CD4-positive, alpha-beta T cell treated with Interleukin-4 for 4 hours (primary cell): Measurements from ENCODE around the gene ZBTB45.

Experiments used
- DNase-seq: peaks from one replicate; pipeline ENCODE4 v3.0.0-alpha.2; 2020

The ZBTB45 gene

DNA sequence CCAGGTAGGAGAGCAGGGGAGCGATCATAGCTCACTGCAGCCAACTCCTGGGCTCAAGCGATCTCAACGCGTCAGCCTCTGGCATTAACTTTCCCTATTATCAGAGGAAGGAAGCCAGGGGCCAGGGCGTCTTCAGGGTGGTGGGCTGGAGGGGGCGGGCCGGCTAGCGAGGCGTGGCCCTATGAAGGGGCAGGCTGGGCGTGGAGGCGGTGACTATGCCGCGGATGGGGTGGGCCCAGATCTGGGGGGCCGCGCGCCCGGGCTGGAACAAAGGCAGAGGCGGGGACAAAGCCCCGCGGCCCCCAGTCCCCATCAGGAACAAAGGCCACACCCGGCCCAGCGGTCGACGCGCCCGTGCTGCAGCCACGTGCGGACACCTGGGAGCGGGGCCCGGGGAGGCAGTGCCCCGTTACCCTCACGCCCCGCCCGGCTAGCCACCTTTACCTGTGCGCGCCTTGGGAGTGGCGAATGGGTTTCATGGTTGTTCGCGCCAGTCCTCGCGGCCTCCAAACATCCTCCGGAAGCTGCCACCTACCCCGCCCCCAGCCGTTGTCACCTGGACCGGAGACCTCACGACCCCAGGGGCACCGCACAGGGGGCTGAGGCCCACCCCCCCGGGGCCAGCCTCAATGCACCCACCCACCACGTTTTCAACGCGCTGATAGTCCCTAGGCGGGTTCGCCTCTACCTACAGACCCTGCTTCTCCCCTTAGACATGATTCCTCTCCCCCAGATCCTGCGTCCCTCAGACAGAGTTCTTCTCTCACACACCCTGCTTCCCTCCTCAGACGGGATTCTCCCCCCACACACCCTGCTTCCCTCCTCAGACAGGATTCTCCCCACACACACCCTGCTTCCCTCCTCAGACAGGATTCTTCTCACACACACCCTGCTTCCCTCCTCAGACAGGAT is 18.9 kb upstream of the ZBTB45 start:
- DNase-seq: no peak

DNA sequence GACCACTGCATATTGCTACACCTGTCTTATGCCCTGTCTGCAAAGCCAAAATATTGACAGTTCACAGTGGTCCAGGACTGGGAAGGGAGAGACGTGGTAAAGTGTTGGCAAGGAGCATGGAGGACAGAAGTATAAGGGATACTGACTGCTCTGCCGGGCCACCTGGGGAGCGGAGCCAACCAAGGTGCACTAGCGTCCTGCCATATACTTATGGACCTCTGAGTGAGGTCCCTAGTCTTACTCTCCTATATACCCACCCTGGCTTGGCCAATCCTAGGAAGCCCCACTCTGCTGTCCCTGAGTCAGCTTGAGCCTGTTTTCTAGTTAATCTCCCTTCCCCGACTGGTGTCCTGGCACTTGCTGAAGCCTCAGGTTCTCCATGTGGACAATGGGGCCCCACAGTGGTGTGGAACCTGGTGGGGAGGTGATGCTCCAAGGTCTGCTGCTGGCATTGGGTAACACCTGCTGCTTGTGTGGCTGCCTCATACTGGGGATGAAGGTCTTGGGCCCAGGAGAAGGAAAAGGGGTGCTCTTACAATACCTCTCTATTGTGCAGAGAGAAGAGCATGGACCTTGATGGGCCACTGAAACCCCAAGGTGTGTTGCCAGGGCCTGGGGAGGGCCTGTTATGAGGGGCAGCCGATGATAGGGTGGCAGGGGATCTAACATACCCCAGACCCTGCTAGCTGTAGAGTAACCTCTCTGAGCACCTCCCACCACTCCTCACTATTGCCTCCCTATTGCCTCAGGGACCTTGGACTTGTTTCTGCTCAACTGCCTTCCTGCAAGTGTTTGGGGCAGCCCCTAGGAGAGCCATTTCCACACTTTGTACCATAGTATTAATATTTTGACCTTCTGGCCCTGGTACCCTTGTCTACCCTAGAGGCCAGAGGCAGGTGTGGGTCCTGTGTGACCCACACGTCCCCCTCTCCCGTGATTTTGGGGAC is 17.5 kb upstream of the ZBTB45 start:
- DNase-seq: no peak

DNA sequence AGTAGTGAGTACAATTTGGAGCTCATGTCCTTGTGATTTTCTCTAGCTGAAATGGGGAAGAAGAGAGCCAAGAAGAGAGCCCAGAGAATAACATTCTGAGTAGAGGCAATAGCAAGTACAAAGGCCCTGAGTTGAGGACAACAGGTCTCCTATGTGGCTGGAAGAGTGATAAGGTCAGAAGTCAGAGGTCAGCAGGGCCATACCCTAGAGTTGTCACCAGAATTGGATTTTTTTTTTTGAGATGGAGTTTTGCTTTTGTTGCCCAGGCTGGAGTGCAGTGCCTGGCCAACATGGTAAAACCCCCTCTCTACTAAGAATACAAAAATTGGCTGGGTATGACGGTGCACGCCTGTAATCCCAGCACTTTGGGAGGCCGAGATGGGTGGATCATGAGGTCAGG is 16.2 kb upstream of the ZBTB45 start:
- no peak for DNase-seq

DNA sequence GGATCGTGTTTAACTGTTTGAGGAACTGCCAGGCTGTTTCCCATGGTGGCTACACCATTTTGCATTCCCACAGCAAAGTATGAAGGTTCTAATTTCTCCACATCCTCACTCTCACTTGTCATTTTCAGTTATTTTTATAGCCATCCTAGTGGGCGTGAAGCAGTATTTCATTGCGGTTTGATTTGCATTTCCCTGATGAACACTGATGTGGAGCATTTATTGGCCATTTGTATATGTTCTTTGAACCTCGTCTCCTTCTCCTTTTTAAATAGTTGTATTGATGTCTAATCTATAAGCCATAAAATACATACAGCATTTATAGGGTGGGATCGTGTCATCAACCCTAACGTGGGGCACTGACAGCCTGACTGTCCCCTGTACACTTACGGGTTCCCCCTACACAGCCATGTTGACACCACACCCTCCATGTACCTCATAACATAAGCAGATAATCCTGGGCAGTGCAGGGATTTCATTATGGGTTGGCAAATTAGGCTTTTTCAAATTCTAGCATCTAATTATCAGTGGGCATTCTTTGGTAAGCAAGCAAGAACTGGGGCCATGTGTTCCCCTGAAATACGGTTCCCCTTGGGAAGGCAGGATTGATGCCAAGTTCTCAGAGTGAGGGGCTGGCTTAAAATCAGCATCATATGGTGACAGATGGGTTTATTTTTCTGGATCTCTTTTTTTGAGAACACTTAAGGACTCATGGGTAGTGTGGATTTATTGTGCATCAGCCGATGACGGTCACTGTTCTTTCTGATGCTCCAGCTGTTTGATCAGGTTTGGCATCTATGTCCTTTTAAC is 11.6 kb upstream of the ZBTB45 start:
- no peak for DNase-seq

DNA sequence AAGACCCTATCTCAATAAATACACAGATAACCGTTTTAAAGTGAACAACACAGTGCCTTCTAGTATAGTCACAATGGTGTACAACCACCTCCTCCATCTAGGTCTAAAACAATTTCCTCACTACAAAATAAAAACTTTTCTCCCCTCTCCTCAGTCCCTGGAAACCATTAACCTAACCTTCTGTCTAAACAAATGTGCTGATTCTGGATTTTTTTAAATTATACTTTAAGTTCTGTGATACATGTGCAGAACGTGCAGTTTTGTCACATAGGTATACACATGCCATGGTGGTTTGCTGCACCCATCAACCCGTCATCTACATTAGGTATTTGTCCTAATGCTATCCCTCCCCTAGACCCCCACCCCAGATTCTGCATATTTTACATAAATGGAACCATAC is 9.8 kb upstream of the ZBTB45 start:
- no peak for DNase-seq

DNA sequence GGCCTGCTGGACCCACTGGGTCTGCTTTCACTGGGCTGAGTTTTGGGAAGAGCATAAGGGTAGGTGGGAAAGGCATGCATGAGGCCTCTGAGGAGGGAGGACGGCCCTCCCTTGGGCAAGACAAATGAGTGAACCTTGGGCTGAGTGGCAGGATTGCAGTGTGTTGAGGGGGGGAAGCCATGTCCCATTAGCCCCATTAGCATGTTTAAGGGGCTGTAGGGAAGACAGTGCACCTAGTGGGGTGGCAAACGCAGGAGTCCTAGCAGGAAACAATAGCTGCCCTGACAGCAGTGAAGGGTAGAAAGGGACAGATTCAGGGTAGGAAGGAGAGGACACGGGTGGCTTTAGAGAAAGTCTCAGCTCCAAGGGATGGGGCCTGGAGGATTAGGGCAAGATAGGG is 3.1 kb upstream of the ZBTB45 start:
- DNase-seq: no peak

DNA sequence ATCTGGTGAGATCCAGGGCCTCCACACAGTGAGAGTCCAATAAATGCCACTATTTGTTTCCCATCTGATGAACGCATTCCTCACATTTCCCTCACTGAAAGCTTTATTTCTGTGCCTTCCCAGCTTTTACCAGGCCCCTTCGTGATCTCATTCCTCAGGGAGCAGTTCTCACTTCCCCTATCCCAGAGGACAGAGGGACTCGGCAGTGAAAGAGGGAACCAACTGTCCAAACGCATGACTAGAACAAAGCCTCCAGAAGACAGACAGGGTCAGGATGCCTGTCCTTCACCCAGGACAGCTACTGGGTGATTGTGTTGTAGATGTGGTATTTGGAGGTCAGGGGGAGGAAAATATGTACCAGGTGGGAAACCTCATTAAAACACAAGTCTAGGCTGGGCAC is 2.0 kb upstream of the ZBTB45 start:
- no peak for DNase-seq

DNA sequence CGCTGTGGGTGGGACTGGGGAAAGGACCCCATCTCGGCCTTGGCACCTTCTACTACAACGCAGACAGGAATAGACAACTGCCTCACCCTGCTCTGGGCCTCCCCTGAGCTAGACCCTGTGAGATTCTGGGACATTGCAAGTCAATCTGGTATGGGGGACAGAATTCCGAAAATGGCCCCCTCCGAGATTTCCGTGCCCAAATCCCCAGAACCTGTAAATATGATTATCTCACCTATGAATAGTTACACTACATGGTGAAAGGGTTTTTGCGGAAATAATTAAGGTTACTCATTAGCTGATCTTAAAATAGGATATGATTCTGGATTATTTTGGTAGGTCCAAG is 618 bp upstream of the ZBTB45 start:
- DNase-seq: no peak

DNA sequence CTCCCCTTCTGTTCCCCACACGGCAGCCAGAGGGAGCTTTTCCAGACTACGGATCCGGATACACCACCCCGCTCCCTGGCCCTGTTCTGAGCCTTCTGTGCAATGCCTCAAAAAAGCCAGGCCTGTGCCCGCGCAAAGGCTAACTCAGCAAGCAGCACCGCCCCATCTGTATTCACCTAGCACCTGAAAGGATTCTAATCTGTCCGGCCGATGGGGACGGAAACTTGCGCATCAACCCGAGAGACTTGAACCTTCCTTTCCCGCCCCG is 589 bp downstream of the ZBTB45 start:
- DNase-seq: peak; percentile 42

DNA sequence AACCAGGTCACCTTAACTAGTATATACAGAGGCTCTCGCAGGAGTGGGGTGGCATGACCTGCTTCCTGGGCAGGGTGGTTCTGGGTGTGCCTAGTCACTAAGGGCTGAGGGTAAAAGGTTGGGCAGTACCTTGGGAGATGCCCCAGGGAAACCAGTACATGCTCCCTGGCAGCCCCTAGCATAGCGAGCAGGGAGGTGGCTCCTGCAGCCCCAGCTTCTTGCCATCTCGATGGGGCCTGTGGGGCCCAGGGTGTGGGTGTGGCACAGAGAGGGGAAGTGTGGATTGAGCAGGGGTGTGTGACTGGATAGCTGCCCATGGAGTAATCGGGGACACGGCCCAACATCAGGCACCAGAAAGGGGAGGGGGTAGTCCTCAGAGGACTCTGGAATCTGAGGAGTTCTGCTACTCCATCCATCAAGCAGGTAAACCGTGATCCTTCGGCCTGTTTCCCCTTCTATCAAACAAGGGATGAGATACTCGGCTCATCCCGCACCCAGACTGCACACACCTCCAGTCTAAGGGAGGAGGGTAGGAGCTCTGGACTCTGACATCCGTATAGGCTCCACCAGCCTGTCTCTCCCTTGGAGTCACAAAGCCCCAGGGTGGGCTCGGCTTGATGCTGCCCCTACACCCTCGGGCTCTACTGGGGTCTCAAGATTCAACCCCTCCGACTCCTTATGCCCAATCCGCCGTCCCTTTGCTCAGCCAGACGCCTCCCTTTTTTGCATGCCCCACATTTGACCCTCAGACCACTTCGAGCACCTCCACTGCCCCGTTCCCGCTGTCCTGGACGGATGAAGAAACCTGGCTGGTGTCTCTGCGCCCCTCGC is 1.1 kb downstream of the ZBTB45 start:
- DNase-seq: no peak

DNA sequence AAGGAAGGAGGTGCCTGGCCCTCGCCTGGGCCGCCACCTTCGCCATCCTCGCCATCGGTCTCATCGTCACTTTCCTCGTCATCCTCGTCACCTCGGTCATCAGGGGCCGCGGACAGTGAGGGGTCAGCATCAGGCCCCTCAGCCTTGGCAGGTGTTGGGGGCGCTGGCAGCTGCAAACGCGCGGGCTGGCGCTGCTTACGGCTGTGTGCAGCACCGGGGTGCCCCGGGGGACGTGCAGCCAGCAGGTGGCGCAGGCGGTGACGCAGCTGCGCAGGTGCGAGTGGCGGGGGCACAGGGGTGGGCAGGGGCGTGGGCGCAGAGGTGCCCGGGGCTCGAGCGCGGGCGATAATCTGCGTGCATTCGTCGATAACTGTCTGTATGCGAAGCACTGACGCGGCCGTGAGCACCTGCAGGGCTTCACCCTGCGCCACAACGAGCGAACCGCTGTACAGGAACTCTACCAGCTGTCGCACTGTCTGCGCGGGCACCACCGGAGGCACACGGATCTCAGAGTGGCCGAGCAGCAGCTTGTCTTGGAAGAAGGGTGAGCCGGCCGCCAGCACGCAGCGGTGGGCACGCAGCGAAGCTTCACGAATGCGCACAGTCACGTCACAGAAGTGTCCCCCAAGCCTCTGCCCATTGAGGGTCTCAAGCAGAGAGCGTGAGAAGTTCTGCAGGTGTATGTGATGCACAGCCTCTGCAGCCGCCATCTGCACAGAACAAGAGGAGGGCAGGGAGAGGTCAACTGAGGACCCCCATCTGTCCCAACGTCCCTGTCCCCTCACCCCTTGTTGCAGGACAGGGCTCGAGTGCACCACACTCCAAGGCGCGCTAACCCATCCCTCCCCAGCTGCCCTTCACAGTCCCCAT is 2.4 kb downstream of the ZBTB45 start:
- no peak for DNase-seq

DNA sequence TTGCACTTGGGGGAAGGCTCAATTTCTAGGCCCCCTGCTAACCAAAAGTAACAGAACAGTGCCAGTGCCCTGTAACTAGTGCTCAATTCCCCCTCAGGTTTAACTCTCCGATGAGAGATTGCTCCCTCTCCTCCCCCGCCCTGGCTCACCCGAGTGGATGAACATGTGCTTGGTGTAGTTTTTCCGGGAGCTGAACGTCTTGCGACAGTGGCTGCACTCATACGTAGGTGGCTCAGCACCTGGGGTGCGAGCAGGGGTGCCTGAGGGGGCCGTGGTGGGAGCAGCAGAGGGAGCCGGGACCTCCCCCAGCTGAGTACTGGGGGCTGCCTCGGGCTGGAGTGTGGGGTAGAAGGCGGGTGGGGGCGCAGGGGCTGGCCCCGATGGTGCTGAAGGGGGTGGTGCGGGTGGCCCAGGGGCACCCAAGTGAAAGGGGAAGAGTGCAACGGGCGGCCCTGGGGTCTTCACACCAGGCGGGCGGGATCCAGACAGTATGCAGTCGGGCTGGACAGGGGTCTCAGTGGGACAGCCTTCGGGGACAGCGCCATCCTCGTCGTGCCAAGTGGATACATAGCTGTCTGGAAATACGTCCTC is 3.3 kb downstream of the ZBTB45 start:
- no peak for DNase-seq

DNA sequence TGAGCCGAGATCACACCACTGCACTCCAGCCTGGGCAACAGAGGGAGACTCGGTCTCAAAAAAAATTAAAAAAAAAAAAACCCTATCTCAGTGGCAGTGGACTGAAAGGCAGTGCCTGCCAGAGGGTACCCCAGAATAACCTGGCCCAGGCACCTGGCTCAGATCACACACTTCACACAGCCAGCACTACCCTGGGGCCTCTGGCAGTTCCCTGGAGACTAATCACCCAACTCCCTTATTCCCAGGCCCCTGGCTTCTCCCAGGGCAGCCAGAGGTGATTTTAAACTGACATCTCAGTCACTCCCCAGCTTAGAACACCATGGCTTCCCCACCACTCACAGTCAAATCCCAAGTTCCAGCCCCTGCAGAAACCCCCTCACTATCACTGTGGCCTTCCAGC is 4.4 kb downstream of the ZBTB45 start:
- DNase-seq: no peak

DNA sequence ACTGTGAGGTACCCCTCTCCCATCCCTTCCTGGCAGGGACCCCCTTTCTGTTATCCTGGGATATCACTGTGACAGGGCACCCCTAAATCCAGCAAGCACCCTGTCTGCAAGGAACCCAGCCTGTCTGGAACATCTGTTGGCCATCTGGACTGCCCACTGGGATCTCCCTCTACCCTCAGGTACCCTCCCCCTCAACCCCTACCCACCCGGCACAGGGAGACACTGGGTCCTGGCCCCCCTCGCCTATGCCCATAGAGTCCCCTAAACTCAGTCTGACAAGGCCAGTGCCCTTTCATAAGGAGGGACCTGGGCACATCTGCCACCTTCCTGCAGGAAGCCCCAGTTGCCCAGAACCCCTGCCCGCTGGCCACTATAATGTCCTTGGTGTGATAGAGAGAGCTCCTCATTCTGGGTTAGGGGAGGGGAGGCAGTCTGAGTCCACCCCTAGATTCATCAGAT is 5.0 kb downstream of the ZBTB45 start:
- no peak for DNase-seq

DNA sequence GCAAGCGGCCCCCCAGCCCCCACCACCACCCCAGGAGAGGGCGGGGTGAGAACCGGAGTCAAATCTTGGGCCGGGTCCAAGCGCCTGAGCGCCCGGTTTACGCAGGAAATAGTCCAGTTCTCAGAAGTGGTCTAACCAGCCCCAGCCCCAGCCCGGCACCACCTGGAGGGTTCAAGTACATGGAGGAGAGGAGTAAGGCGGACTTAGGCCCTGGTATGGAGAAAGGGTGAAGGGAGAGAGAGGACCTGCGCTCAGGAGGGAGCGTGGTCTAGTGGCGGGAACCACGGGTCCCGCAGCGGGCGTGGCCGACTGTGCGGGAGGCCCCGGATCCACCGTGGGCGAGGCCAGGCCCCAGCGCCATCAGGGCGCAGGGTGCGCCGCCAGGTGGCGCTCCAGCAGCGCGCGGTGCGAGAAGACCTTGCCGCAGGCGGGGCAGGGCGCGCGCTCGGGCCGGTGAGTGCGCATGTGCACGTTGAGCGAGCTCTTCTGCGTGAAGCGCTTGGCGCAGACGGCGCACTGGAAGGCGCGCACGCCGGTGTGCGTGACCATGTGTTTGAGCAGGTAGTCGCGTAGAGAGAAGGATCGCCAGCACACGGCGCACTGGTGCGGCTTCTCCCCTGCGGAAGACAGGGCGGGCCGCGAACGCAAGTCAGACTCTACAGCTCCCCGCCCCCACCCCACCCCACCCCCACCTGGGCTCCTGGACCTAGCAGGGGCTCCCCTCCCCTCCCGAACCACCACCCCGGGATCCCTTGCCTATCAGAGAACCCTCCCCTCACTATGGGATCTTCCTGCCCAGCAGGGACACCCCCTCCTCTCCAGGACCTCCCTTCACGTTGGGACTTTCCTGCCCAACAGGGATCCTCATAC is 5.7 kb downstream of the ZBTB45 start:
- DNase-seq: peak; percentile 92

DNA sequence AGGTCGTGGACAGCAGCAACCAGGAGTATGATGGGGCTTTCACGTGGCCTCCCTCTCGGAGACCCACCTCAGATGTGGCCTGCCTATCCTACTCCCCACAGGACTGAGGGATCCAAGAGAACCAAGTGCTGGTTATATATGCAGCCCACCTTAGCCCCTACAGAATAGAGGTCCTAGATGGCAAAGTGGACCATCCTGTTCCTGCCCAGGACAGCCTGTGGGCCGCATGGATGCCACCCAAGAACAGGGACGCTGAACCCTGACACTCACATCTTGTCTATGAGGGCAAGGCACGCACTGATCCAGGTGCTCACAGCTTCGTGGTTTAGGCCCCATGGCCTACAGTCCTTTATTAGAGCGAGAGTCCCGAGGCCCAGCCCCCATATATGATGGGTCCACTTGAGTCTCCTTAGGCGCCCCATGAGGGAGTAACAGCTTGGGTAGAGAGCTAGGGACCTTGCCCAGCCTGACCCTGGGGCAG is 6.4 kb downstream of the ZBTB45 start:
- DNase-seq: no peak

DNA sequence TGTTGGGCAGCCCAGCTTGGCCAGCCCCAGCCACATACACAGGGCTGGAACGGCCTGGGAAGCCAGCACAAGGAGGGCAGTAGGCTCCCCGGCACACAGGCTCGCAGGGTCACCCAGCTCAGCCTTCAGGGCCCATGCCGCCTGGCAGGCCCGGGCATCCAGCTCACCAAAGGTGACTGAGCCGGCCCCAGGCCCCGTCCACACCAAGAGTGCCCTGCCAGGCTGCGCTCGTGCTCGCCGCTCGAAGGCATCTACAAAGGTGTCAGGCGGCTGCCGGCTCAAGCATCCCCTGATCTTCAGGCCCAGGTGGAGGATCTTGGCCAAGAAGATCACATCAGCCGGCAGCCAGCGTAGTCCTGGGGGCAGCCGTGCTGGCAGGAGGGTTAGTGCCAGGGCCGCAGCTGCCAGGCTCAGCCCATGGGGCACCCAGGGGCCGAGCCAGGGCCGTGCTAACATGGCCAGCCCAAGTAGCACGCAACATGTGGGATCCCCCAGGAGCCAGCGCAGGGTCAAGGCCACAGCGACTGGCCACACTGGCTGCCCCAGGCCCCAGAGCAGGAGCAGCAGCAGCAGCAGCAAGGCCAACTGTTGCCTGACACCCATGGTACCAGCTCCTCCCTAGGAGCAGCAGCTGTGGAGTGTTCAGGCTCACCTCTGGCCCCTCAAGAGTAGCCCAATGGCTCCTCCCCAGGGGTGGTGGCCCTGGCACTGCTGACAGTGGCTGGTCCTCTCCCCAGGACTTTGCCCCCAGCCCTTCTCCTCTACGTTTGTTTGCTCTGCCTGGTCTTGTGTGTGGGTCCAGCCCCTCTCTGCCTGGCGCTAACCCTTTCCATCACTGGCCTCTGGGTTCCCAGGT is 8.0 kb downstream of the ZBTB45 start, which contains the start of gene SLC27A5:
TSS of gene SLC27A5 (minus strand) at position 640 of the 856 bp plus-strand sequence. CDS start at position 603, 37 bp downstream.
- DNase-seq: no peak

DNA sequence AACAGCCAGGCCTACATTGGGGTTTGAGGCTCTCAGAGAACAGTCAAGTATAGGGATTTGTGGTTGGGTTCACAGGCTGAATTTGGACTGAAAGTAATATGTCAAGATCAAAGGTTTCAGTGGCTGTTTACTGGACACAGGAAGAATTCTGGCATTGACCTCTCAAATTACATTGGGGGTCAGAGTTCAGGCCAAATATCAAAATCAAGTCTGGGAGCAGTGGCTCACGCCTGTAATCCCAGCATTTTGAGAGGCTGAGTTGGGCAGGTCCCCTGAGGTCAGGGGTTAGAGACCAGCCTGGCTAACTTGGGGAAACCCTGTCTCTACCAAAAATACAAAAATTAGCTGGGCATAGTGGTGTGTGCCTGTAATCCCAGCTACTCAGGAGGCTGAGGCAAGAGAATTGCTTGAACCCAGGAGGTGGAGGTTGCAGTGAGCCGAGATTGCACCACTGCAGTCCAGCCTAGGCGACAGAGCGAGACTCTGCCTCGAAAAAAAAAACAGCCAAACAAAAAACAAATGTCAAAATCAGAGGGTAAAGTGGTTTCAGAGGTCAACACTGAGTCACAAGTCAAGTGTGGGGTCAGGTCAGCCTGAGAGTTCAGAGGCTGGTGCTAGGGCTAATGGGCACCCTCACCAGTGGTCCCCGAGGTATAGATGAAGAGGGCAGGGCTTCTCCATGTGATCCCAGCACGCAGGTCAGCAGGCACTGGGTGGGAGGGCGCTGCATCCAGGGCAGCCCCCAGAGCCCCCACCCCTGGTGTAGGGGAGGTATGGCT is 9.3 kb downstream of the ZBTB45 start:
- no peak for DNase-seq
